DND-41 (cell line): ENCODE measurements around the gene GIMAP7.

Source experiments
- EZH2 ChIP-seq: IDR thresholded peaks from 3 replicates; pipeline ENCODE4 v1.6.1; 2012; ENCODE audit warnings: borderline replicate concordance, low read depth, mild to moderate bottlenecking, moderate library complexity, low read length, inconsistent platforms; ENCODE audit not compliant: severe bottlenecking
- TF ChIP-seq, protein P1 (sequence below): IDR thresholded peaks from 2 replicates; pipeline ENCODE4 v1.5.1; 2012; ENCODE audit warnings: borderline replicate concordance, low read length, moderate library complexity, mild to moderate bottlenecking; ENCODE audit not compliant: poor library complexity, severe bottlenecking; ENCODE audit errors: extremely low read depth

DNA sequence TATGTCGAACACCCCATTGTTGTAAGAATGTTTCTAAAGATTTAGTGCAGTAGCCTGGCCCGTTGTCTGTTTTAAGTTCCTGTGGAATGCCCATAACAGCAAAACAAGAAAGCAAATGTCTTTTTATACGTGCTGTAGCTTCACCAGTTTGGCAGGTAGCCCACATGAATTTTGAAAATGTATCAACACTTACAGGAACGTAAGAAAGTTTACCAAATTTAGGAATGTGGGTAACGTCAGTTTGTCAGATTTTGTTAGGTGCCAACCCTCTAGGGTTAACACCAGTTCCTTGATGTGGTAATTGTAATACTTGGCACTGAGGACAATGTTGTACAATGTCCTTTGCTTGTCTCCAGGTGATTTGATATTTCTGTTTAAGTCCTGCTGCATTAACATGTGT lies 49.3 kb downstream of the GIMAP7 start:
- no peak for TF ChIP-seq EZH2
- TF ChIP-seq, protein P1, sequence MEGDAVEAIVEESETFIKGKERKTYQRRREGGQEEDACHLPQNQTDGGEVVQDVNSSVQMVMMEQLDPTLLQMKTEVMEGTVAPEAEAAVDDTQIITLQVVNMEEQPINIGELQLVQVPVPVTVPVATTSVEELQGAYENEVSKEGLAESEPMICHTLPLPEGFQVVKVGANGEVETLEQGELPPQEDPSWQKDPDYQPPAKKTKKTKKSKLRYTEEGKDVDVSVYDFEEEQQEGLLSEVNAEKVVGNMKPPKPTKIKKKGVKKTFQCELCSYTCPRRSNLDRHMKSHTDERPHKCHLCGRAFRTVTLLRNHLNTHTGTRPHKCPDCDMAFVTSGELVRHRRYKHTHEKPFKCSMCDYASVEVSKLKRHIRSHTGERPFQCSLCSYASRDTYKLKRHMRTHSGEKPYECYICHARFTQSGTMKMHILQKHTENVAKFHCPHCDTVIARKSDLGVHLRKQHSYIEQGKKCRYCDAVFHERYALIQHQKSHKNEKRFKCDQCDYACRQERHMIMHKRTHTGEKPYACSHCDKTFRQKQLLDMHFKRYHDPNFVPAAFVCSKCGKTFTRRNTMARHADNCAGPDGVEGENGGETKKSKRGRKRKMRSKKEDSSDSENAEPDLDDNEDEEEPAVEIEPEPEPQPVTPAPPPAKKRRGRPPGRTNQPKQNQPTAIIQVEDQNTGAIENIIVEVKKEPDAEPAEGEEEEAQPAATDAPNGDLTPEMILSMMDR = no peak
